Ishikawa (cell line): ENCODE results near the gene NCBP1.

Source experiments
- EP300 ChIP-seq: IDR thresholded peaks from 2 replicates; pipeline ENCODE4 v1.6.1; 2012; ENCODE audit warnings: borderline replicate concordance
- TAF1 ChIP-seq: IDR thresholded peaks from 2 replicates; pipeline ENCODE4 v1.6.1; 2012; ENCODE audit warnings: low read depth, mild to moderate bottlenecking
- YY1 ChIP-seq: IDR thresholded peaks from 2 replicates; pipeline ENCODE4 v1.6.1; 2012; ENCODE audit warnings: low read depth
- ZBTB7A ChIP-seq: IDR thresholded peaks from 2 replicates; pipeline ENCODE4 v1.6.1; 2012; ENCODE audit warnings: low read depth

DNA sequence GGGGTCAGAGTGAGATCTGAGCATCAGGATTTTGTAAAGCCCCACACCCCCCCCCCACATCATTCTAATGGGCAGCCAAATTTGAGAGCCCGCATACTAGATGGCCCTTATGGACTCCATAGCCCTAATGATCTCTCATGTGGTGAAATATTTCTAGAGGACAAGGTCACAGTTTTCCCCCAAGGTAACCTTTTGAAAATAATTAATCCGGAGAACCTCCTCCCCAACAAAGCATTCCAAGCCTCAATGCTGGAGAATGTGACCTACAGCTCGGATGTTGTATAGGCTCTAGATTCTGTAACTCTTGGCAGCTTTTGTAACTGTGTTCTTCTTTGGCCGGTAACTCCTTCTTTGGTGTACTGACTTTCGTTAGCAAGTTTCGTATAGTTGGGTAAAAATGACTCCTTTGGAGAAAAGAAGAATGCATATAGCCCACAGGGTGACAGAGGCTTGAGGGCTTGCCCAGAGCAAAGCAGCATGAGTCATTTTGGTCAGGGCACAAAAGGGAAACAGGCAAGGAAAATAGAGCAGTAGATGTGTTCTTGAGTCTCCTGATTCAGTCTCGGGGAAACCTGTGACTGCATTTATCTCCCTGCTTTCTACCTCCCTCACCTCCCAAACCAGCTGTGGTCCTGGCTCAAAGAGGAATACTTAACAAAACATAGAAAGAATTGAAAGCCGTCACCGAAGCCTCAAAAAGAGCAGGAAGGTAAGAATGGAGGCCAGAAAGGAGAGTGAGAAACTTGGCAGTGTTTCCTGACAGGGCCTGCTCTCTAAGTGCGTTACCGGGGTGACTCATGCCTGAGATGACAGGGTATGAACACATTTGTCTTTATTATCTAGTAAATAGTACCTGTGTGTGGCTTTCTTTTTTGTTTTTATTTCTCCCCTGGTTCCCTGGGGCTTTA, 70.1 kb downstream of the NCBP1 start:
- no peak for TF ChIP-seq EP300
- no peak for TF ChIP-seq TAF1
- no peak for TF ChIP-seq ZBTB7A
- TF ChIP-seq YY1 = no peak
